CD4-positive, alpha-beta memory T cell (primary cell): ENCODE results near the gene MYH16. TPM values are rescaled to one million over a fixed set of nuclear protein-coding genes. Genes with fewer than 3 reads are reported as not detected.
"Not testable (repeated sequence)": the region's sequence is repeated elsewhere in the genome, so short reads cannot be mapped to it uniquely, and the experiment has no call there.

Experiments used
- CTCF ChIA-PET: fragments of 350-600 bp; sonication (Branson Sonifier 250); formaldehyde crosslinking; loops from one replicate; lab custom pipeline; 2021; ENCODE audit warnings: inconsistent platforms; ENCODE audit not compliant: partially characterized antibody; lab: Charles Lee
- POLR2A ChIA-PET: fragments of 350-600 bp; sonication (Branson Sonifier 250); formaldehyde crosslinking; loops from one replicate; lab custom pipeline; 2021; ENCODE audit not compliant: partially characterized antibody; lab: Charles Lee
- DNase-seq, 5 donors: peaks; one replicate each; pipeline versions ENCODE4 v3.0.0 to v3.0.0-alpha.2; 2020 to 2022; ENCODE audit warnings: mixed read lengths in 1 of 5
- H3K27ac ChIP-seq: one replicate; pipeline ENCODE4 v1.7.0; 2013; ENCODE audit warnings: low read depth, low read length
- H3K27me3 ChIP-seq: 2 replicates; pipeline ENCODE4 v1.7.0; 2013; ENCODE audit warnings: mild to moderate bottlenecking, low read length, moderate library complexity; ENCODE audit not compliant: insufficient read depth
- H3K36me3 ChIP-seq: 2 replicates; pipeline ENCODE4 v1.7.0; 2013; ENCODE audit warnings: mild to moderate bottlenecking, low read length, moderate library complexity; ENCODE audit not compliant: insufficient read depth
- H3K4me1 ChIP-seq: 2 replicates; pipeline ENCODE4 v1.7.0; 2013; ENCODE audit warnings: mild to moderate bottlenecking, low read length, moderate library complexity; ENCODE audit not compliant: insufficient read depth
- H3K4me3 ChIP-seq, 2 donors: one replicate each; pipeline ENCODE4 v1.7.0; 2013; ENCODE audit warnings: low read length in 2 of 2, mild to moderate bottlenecking in 1 of 2
- H3K9me3 ChIP-seq, 2 donors: one replicate each; pipeline ENCODE4 v1.7.0; 2013; ENCODE audit warnings: low read length in 2 of 2, control low read depth in 1 of 2; ENCODE audit not compliant: control insufficient read depth in 1 of 2
- H3K27ac Mint-ChIP-seq, 7 donors: one replicate each; pipeline ENCODE4 v1.8.0; 2020 to 2021; ENCODE audit warnings: mixed read lengths in 7 of 7, mild to moderate bottlenecking in 6 of 7, inconsistent platforms in 3 of 7, moderate library complexity in 3 of 7
- H3K27me3 Mint-ChIP-seq, 2 donors: one replicate each; pipeline ENCODE4 v1.8.0; 2020 to 2021; ENCODE audit warnings: mixed read lengths in 2 of 2
- H3K36me3 Mint-ChIP-seq, 2 donors: one replicate each; pipeline ENCODE4 v1.8.0; 2020 to 2021; ENCODE audit warnings: mixed read lengths in 2 of 2, inconsistent platforms in 1 of 2, mild to moderate bottlenecking in 1 of 2
- H3K4me1 Mint-ChIP-seq, 4 donors: one replicate each; pipeline ENCODE4 v1.8.0; 2020 to 2021; ENCODE audit warnings: mixed read lengths in 4 of 4, mild to moderate bottlenecking in 1 of 4
- H3K4me3 Mint-ChIP-seq, 8 donors: one replicate each; pipeline ENCODE4 v1.8.0; 2020 to 2021; ENCODE audit warnings: mixed read lengths in 8 of 8, mild to moderate bottlenecking in 7 of 8, moderate library complexity in 6 of 8, inconsistent platforms in 3 of 8
- H3K9me3 Mint-ChIP-seq, 8 donors: one replicate each; pipeline ENCODE4 v1.8.0; 2020 to 2021; ENCODE audit warnings: mixed read lengths in 8 of 8, mild to moderate bottlenecking in 5 of 8, inconsistent platforms in 3 of 8, moderate library complexity in 1 of 8
- intact Hi-C: fragments of 100-400 bp; cut with micrococcal nuclease; formaldehyde crosslinking; loops from one replicate; pipeline ENCODE4 v1.15.1; 2023
- polyA plus RNA-seq, 2 donors: library from polyadenylated mRNA; unstranded; fragments of 300-500 nt; fragmentation: Illumina TruSeq; gene quantifications; one replicate each; pipeline ENCODE4 v1.2.3, GENCODE V29; 2021
- total RNA-seq, 2 experiments: library from RNA; stranded (reverse); gene quantifications; one replicate each; pipeline ENCODE4 v1.2.3, GENCODE V29; 2021

The MYH16 gene
- total and polyA plus RNA-seq, 4 experiments from 2014 or later: not detected

GRCh38 chr7:99270702-99271101 is 1.9 kb upstream of the MYH16 start:
- H3K36me3 ChIP-seq: no peaks in the 10 kb centered on the region
- no peaks in the 10 kb centered on the region for H3K36me3 Mint-ChIP-seq
- DNase-seq: no peak
- no peak overlapping the region for H3K4me3 Mint-ChIP-seq
- intact Hi-C loops: no loop called here
- peaks cover 0 to 3% (median 0%) of the 10 kb centered on the region in 8 donors for H3K9me3 Mint-ChIP-seq
- no peak overlapping the region for H3K27ac Mint-ChIP-seq
- H3K4me1 ChIP-seq: peaks cover 4% of the 10 kb centered on the region
- ChIA-PET POLR2A (no interaction called here), CTCF (no interaction called here)
- H3K4me3 ChIP-seq: no peak overlapping the region
- H3K27ac ChIP-seq: no peak overlapping the region
- peaks cover 8 to 11% of the 10 kb centered on the region in 2 donors for H3K27me3 Mint-ChIP-seq
- H3K9me3 ChIP-seq: no peaks in the 10 kb centered on the region
- H3K4me1 Mint-ChIP-seq: peaks cover 2 to 11% (median 9%) of the 10 kb centered on the region in 4 donors
- no peaks in the 10 kb centered on the region for H3K27me3 ChIP-seq

GRCh38 chr7:99273561-99273960 is 922 bp downstream of the MYH16 start:
- ChIA-PET POLR2A (interaction anchor here (1.0 kb wide), 1 partner anchor 52 kb away, joined by 3 read pairs; the partner anchor contains the start of gene ARPC1A), CTCF (interaction anchor here (1.1 kb wide), 1 partner anchor 36 kb away, joined by 4 read pairs; no protein-coding TSS in a partner anchor)
- Mint-ChIP-seq H3K4me3 (peak overlapping the region in 2 of 8 donors; percentile 26 to 29), H3K4me1 (peaks cover 2 to 11% (median 9%) of the 10 kb centered on the region in 4 donors)
- H3K27ac ChIP-seq, H3K9me3 ChIP-seq, H3K36me3 Mint-ChIP-seq, H3K4me1 ChIP-seq, H3K27me3 ChIP-seq, H3K4me3 ChIP-seq, DNase-seq, H3K27me3 Mint-ChIP-seq, intact Hi-C loops, H3K9me3 Mint-ChIP-seq, H3K36me3 ChIP-seq, H3K27ac Mint-ChIP-seq: not testable (repeated sequence)

GRCh38 chr7:99274908-99275307 is 2.3 kb downstream of the MYH16 start:
- H3K27me3 ChIP-seq, H3K27me3 Mint-ChIP-seq, H3K27ac ChIP-seq, DNase-seq, H3K4me3 ChIP-seq, H3K4me1 ChIP-seq, intact Hi-C loops, H3K36me3 Mint-ChIP-seq, H3K27ac Mint-ChIP-seq, H3K36me3 ChIP-seq, H3K4me3 Mint-ChIP-seq, POLR2A ChIA-PET, H3K9me3 ChIP-seq, H3K9me3 Mint-ChIP-seq: not testable (repeated sequence)
- CTCF ChIA-PET: interaction anchor here (0.5 to 1.1 kb wide), 2 partner anchors 21 to 35 kb away, joined by 3 to 4 read pairs; no protein-coding TSS in a partner anchor
- H3K4me1 Mint-ChIP-seq: peaks cover 2 to 11% (median 9%) of the 10 kb centered on the region in 4 donors

- Mint-ChIP-seq H3K27ac (no peak overlapping the region), H3K27me3 (peaks cover 0 to 4% of the 10 kb centered on the region in 2 donors), H3K9me3 (no peaks in the 10 kb centered on the region), H3K4me1 (peaks cover 2 to 11% (median 9%) of the 10 kb centered on the region in 4 donors), H3K4me3 (no peak overlapping the region), H3K36me3 (no peaks in the 10 kb centered on the region)
- no peak for DNase-seq
- Histone ChIP-seq H3K27ac (no peak overlapping the region), H3K4me1 (peaks cover 4% of the 10 kb centered on the region), H3K4me3 (no peak overlapping the region), H3K27me3 (no peaks in the 10 kb centered on the region), H3K36me3 (no peaks in the 10 kb centered on the region), H3K9me3 (no peaks in the 10 kb centered on the region)
- ChIA-PET POLR2A (no interaction called here), CTCF (interaction anchor here (0.5 kb wide), 1 partner anchor 21 kb away, joined by 3 read pairs; no protein-coding TSS in a partner anchor)
- intact Hi-C loops: no loop called here
Observed at GRCh38 chr7:99275496-99275895, 2.9 kb downstream of the MYH16 start.

GRCh38 chr7:99278180-99278579 is 5.5 kb downstream of the MYH16 start:
- Mint-ChIP-seq H3K27me3 (peaks cover 0 to 4% of the 10 kb centered on the region in 2 donors), H3K4me3 (no peak overlapping the region), H3K36me3 (no peaks in the 10 kb centered on the region), H3K9me3 (no peaks in the 10 kb centered on the region), H3K4me1 (peaks cover 2 to 11% (median 9%) of the 10 kb centered on the region in 4 donors), H3K27ac (no peak overlapping the region)
- no peaks in the 10 kb centered on the region for H3K36me3 ChIP-seq
- intact Hi-C loops: no loop called here
- ChIA-PET POLR2A (no interaction called here), CTCF (no interaction called here)
- H3K27me3 ChIP-seq: no peaks in the 10 kb centered on the region
- H3K9me3 ChIP-seq: no peaks in the 10 kb centered on the region
- no peak for DNase-seq
- H3K27ac ChIP-seq: no peak overlapping the region
- H3K4me3 ChIP-seq: no peak overlapping the region
- H3K4me1 ChIP-seq: peaks cover 4% of the 10 kb centered on the region

- H3K4me1 ChIP-seq, H3K9me3 ChIP-seq, H3K27me3 Mint-ChIP-seq, H3K36me3 Mint-ChIP-seq, H3K27ac Mint-ChIP-seq, H3K4me3 Mint-ChIP-seq, H3K27me3 ChIP-seq, H3K4me1 Mint-ChIP-seq, DNase-seq, H3K27ac ChIP-seq, H3K9me3 Mint-ChIP-seq, H3K36me3 ChIP-seq, H3K4me3 ChIP-seq, POLR2A ChIA-PET, intact Hi-C loops, CTCF ChIA-PET: not testable (repeated sequence)
Observed at GRCh38 chr7:99284165-99284564, 11.5 kb downstream of the MYH16 start.

GRCh38 chr7:99287779-99288534 is 15.3 kb downstream of the MYH16 start:
- no peaks in the 10 kb centered on the region for H3K9me3 ChIP-seq
- POLR2A ChIA-PET: no interaction called here
- no peak overlapping the region for H3K4me3 Mint-ChIP-seq
- H3K4me3 ChIP-seq: no peak overlapping the region
- H3K27ac ChIP-seq: no peak overlapping the region
- no peak overlapping the region for H3K27ac Mint-ChIP-seq
- no peaks in the 10 kb centered on the region for H3K36me3 Mint-ChIP-seq
- H3K4me1 ChIP-seq: no peaks in the 10 kb centered on the region
- peaks cover 5% of the 10 kb centered on the region for H3K27me3 ChIP-seq
- intact Hi-C loops: no loop called here
- no peaks in the 10 kb centered on the region for H3K4me1 Mint-ChIP-seq
- peaks cover 0 to 2% of the 10 kb centered on the region in 2 donors for H3K27me3 Mint-ChIP-seq
- no peaks in the 10 kb centered on the region for H3K36me3 ChIP-seq
- DNase-seq: no peak
- CTCF ChIA-PET: no interaction called here
- H3K9me3 Mint-ChIP-seq: no peaks in the 10 kb centered on the region
